Measurements from ENCODE around the gene TMEM215.
"Not testable (repeated sequence)": the region's sequence is repeated elsewhere in the genome, so short reads cannot be mapped to it uniquely, and the experiment has no call there.

Gene TMEM215, protein sequence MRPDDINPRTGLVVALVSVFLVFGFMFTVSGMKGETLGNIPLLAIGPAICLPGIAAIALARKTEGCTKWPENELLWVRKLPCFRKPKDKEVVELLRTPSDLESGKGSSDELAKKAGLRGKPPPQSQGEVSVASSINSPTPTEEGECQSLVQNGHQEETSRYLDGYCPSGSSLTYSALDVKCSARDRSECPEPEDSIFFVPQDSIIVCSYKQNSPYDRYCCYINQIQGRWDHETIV

GRCh38 chr9:32783168-32783891 is at the start of gene TMEM215:
Gene TMEM215 (plus strand): TSS chr9:32783540. CDS start chr9:32784184, 644 bp downstream.
- DNase-seq (ENCODE audit: low read depth in 2 of 3, low spot score in 1 of 3), result no peak

DNA sequence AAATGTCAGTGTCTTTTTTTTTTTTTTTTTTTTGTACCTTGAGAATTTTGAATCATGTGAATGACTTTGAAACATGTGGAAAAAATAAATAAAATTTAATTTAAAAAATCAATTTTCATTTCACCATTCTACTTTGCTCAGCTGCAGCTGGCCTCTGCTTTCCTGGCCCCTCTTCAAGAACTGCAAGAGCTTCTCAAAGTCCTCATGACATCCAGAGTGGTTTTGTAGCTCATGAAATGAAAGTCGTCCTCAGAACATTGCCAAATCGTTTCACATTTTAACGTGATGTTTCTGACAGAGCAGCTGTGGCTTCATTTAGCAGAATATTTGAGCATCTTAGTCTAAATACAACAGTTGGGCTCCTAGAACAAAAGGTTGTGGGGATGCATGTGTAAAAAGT is 47.9 kb upstream of the TMEM215 start:
- no peak for DNase-seq (ENCODE audit: low read depth in 2 of 3, low spot score in 1 of 3)

DNA sequence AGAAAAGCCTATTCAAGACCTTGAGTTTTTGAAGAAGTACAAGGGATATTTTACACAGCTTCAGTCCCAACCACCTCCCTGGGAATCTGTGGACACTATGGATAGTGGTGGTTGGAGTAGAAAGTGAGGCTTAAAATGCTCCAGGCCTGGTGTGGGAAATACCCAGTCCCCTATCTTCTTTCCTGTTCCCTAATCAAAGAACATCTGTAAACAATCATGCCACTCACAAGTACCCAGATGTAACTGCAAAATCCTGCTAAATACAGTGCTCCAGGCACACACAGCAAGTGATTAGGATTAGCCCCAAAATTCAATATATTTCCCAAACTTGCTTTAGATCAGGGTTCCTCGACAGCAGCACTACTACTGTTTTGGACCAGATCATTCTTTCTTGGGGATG is 46.0 kb upstream of the TMEM215 start:
- DNase-seq (ENCODE audit: low read depth in 2 of 3, low spot score in 1 of 3), result no peak

- DNase-seq (ENCODE audit: low read depth in 2 of 3, low spot score in 1 of 3), result no peak
Observed at GRCh38 chr9:32738501-32739172, 44.7 kb upstream of the TMEM215 start.

DNA sequence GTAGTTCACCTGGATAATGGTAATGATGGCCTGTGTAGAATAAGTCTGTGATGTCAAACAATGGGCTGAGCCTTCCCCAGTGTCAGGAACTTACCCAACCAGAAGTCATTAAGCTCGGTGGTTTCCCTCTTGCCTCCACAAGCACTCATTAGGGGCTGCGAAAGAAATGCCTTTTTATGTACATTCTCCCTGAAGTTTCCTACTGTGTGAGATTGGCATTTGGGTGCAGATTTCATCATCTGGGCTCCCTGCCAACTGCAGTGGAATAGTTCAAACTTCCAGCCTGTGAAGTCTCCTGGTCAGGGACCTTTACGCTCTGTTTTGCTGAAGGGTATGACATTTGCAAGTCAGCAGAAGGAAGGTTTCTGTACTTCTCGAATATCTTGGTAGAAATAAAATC is 41.6 kb upstream of the TMEM215 start:
- no peak for DNase-seq (ENCODE audit: low read depth in 2 of 3, low spot score in 1 of 3)

DNA sequence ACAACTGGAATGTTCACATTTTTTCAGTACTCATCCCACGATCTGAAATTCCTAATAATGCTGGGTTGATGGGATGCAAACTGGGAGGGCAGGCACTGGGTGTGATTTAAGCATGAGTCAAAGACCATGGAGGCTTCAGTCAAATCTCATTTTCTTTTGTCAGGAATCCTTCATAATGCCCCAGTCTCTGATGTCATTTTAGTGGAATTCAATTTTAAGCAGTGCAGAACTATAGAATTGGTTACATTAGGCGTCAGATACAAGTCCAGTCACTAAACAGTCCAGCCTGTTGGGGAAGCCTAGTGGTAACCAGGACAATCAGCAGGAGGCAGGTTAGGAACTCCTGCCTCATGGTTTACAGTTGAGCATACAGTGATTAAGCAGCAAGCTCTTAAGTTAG is 41.0 kb upstream of the TMEM215 start:
- DNase-seq (ENCODE audit: low read depth in 2 of 3, low spot score in 1 of 3), result no peak

- no peak for DNase-seq (ENCODE audit: low read depth in 2 of 3, low spot score in 1 of 3)
Observed at GRCh38 chr9:32748013-32748412, 35.3 kb upstream of the TMEM215 start.

- DNase-seq (ENCODE audit: low read depth in 2 of 3, low spot score in 1 of 3), result no peak
Observed at GRCh38 chr9:32755730-32756129, 27.6 kb upstream of the TMEM215 start.

GRCh38 chr9:32764139-32764538 is 19.2 kb upstream of the TMEM215 start:
- no peak for DNase-seq (ENCODE audit: low read depth in 2 of 3, low spot score in 1 of 3)

GRCh38 chr9:32775283-32775682 is 8.1 kb upstream of the TMEM215 start:
- DNase-seq (ENCODE audit: low read depth in 2 of 3, low spot score in 1 of 3), result no peak

DNA sequence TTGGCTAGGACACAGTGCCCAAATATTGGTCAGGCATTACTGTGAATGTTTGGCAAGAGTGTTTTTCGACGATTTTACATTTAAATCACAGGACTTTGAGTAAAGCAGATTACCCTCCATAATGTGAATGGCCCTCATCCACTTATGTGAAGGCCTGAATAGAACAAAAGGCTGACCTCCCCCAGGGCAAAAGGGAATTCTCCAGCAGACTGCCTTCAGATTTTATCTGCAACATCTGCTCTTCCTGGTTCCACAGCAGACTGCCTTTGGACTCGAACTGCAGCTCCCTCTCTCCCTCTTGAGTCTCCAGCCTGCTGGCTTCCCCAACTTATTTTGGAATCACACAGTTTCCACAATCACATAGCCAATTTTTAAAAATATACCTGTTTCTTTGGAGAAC is 7.1 kb upstream of the TMEM215 start:
- DNase-seq (ENCODE audit: low read depth in 2 of 3, low spot score in 1 of 3), result no peak

- no peak for DNase-seq (ENCODE audit: low read depth in 2 of 3, low spot score in 1 of 3)
Observed at GRCh38 chr9:32782476-32783167, 718 bp upstream of the TMEM215 start.

- no peak for DNase-seq (ENCODE audit: low read depth in 2 of 3, low spot score in 1 of 3)
Observed at GRCh38 chr9:32787816-32788215, 4.5 kb downstream of the TMEM215 start.

DNA sequence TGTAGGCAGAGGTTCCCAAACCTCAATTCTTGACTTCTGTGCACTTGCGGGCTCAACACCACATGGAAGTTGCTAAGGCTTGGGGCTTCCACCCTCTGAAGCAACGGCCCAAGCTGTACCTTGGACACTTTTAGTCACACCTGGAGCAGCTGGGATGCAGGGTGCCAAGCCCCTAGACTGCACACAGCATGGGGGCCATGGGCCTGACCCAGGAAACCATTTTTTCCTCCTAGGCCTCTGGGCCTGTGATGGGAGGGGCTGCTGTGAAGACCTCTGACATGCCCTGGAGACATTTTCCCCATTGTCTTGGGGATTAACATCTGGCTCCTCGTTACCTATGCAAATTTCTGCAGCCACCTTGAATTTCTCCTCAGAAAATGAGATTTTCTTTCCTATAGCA is 12.7 kb downstream of the TMEM215 start:
- not testable (repeated sequence) for DNase-seq (ENCODE audit: low read depth in 2 of 3, low spot score in 1 of 3)

DNA sequence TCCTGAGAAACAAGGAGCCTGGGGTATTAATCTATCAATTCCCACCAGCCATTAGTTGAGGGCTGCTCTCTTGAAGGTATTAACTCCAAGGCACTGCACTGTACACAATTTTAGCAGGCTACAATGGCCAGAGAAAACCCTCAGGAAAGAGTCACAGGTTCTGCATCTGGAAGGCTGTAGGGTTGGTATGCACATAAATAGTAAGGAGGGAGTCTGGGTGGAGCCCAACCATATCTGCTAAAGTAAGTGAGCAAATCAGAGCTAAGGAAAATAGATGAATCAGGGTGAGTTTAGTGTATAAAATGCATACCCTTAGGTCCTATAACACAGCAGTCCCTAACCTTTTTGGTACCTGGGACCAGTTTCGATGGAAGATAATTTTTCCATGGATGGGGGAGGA is 18.2 kb downstream of the TMEM215 start:
- no peak for DNase-seq (ENCODE audit: low read depth in 2 of 3, low spot score in 1 of 3)

DNA sequence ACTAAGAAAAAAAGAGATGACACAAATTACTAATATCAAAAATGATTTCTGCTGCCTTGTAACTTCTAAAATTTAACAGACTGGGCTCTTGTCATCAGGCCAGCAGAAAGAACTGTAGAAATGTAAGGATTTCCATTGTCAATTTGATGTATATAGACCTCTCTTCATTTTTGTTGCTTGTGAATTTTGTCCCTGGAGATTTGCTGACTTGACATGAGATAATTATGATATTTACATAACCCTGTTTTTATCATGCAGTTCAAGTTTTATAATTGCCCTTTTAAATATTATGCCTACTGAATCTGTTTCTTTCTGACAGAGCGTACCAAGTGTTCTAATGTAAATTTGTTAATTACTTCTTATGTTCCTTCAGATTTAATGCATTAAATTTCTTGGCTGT is 23.9 kb downstream of the TMEM215 start:
- no peak for DNase-seq (ENCODE audit: low read depth in 2 of 3, low spot score in 1 of 3)

- no peak for DNase-seq (ENCODE audit: low read depth in 2 of 3, low spot score in 1 of 3)
Observed at GRCh38 chr9:32811246-32811645, 27.9 kb downstream of the TMEM215 start.

- DNase-seq (ENCODE audit: low read depth in 2 of 3, low spot score in 1 of 3), result no peak
Observed at GRCh38 chr9:32820322-32820721, 37.0 kb downstream of the TMEM215 start.

DNA sequence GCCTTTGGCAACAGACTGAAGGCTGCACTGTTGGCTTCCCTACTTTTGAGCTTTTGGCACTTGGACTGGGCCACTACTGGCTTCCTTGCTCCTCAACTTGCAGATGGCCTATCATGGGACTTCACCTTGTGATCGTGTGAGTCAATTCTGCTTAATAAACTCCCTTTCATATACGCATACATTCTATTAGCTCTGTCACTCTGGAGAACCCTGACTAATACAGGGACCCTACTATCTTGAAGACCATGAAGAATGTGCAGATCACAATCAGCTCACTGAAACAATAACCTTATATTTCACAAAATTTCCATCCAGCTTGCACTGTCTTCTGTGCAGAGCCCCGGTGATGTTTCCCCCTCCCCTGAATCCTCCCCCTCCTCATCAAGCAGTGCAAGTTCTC is 39.8 kb downstream of the TMEM215 start:
- DNase-seq (ENCODE audit: low read depth in 2 of 3, low spot score in 1 of 3), result no peak

DNA sequence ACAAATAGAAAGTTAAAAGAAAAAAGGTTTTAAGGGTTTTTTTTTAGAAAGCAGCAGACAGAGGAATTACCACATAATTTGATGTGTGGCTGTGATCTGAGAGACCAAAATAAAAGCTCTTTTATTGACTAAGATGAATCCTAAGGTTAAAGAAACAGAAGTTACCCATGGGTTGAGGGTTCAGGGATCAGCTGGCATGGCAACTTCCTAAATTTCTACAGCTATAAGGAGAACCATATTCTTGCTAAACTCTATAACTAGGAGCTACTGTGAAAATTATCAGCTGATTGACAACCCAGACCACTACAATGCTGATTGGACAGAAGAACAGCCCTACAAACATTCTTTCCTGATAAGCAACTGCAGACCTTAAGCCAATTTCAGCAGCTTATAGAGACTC is 40.2 kb downstream of the TMEM215 start:
- DNase-seq (ENCODE audit: low read depth in 2 of 3, low spot score in 1 of 3), result no peak

DNA sequence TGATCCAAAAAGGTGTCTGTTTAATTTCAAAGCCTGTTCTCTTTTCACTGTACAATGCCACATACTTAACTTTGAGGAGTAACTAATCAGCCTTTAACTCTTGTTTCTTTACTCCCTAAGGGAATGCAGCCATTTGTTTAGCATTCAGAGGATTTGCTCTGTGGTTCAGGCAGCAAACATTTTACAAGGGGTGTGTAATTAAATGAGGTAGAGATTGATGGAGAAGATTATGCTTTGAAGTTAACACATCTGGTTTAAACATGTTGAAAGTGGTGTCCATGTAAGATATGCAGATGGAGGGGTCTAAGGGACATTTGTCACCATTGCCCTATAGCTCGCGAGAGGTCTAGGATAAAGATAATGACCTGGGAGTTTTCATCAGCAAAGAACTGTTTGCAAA is 41.9 kb downstream of the TMEM215 start:
- no peak for DNase-seq (ENCODE audit: low read depth in 2 of 3, low spot score in 1 of 3)

- no peak for DNase-seq (ENCODE audit: low read depth in 2 of 3, low spot score in 1 of 3)
Observed at GRCh38 chr9:32828861-32829260, 45.5 kb downstream of the TMEM215 start.
